GM19463 (cell line): ENCODE measurements around the gene UTP14A.

Experiments used
- ATAC-seq: cut with Tn5 transposase; IDR thresholded peaks from one replicate; pipeline ENCODE4 v1.9.1; 2021; ENCODE audit warnings: mild to moderate bottlenecking, moderate library complexity; ENCODE audit not compliant: unreplicated experiment

UTP14A gene

DNA sequence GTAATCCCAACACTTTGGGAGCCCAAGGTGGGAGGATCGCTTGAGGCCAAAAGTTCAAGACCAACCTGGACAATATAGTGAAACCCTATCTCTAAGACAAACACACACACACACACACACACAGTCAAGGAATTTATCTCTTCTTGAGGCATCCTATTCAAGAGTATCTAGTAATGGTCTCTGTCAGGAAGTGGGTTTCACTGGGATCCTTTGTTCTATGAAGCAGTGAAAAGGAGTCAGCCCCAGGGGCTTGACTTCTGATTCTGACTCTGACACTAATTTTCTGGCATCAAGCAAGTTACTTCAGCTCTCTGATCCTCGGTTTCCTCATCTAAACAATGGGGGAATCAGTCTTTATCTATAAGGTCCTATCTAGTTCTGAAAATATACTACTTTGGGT, 34.8 kb downstream of the UTP14A start:
- ATAC-seq = no peak

DNA sequence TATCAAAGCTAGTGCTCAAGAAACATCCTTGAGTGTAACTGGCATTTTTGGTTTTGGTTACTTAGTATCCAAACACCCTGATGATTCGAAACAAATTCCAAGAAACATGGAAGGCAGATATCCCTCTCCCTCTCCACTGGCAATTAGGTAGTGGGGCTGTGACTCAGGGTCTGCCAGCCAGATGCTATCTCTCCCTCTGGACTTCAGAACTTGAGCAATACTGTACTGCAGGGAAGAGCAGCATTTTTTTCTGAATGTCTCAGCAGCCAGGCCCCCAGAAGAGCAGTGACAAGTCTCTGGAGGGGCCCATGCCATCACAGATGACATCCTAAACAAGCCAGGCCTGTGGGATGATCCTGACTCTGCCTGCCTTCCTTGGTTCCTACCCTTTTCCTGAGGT, 39.2 kb downstream of the UTP14A start:
- ATAC-seq = no peak

GRCh38 chrX:129953334-129953648, 47.3 kb downstream of the UTP14A start:
- no peak for ATAC-seq

DNA sequence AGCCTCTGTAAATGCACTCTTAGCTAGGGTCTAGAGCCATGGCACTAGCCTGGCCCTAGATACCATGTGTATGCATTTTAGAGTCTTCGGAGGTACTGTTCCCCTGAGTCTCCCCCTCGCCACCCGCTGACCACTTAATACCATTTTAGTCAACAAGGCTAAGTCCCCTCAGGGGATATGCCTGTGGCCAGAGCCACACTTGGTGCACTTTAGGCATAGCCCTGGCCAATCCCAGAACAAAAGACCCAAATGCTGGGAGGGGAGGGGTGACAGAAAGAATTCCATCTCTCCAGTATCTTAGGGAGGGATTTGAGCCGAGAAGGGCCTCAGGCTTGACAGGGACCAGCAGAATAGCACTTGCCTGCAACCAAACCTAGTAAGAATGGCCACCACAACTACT, 47.9 kb downstream of the UTP14A start:
- ATAC-seq = no peak

GRCh38 chrX:129954804-129955203, 48.8 kb downstream of the UTP14A start:
- no peak for ATAC-seq

- no peak for ATAC-seq
Observed at GRCh38 chrX:129955682-129956081, 49.7 kb downstream of the UTP14A start.

- ATAC-seq = no peak
Observed at GRCh38 chrX:129956145-129956544, 50.2 kb downstream of the UTP14A start.

- no peak for ATAC-seq
Observed at GRCh38 chrX:129956765-129957164, 50.8 kb downstream of the UTP14A start.

- ATAC-seq = peak; percentile 63
Observed at GRCh38 chrX:129957241-129958082, 51.5 kb downstream of the UTP14A start.

DNA sequence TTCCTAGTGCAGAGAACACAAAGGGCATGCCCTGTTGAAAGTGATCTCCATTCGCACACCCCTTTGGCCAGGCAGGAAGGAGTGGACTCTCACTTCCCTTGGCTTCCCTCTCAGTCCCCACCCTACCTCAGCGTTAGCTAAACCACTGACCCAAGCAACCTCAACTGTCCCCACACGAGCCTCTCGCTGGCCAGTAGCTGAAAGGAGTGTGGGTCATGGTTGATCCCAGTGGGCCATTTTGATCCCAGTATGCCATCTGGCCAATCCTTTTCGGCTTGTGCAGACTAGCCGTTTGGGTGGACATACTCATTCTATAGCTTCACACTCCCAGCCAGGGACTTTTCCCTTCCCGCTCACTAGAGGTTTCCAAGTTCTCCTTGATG, 52.1 kb downstream of the UTP14A start:
- ATAC-seq = no peak

- ATAC-seq = no peak
Observed at GRCh38 chrX:129958814-129959492, 53.0 kb downstream of the UTP14A start.

DNA sequence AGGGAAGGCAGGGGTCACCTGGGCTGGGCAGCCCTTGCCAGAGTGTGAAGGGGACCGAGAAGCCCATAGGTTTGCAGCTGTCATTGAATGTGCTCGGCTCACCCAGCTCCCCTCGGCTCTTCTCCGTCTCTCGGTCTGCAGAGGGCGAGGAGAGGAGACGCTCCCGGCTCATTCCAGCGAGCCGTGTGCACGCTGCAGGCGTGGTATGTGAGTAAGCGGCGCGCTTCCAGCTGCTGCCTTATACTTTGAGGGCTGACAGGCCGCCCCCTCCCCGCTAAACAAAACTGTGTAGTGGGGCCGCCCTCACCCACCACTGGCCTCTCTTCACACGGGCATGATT, 53.5 kb downstream of the UTP14A start:
- no peak for ATAC-seq

DNA sequence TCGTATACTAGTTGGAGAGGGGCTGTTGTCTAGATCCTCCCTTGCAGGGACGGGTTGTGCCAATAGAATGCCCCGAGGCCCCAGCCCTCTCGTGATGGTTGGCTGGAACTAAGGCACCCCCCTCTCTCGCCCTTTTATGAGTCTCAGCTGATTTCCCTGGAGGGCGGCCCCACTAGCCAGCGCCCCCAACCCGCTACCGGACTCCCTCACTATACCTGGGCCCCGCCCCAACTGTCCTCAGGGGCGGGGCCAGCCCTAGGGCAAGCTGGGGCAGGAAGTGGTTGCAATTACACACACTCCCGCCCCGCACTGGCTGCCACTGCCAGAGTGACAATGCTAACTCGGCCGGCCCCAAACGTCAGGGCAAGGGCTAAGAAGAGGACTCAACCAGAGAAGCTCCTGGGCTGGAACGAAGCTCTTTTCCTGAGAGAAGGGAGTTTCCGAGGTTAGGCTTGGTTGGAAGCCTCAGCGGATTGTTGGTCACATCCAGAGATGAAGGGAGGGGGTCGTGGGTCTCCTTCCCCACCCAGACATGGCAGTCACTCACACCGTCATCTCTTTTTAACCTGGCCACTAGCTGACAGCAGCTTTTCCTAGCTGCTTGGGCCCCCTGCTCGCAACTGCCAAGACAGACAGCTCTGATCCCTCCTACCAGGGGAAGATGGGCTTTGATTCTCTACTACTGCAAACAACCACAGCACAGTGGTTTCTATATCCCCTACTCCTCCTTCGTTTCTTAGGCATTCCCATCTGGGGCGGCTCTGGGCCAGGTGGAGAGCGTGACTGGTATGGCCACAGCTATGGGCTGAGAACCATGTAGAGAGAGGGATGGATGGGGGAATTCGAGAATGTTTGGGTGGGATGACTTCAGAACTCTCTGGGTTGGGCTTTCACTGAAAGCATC, 55.5 kb downstream of the UTP14A start:
- peak; percentile 91 for ATAC-seq

DNA sequence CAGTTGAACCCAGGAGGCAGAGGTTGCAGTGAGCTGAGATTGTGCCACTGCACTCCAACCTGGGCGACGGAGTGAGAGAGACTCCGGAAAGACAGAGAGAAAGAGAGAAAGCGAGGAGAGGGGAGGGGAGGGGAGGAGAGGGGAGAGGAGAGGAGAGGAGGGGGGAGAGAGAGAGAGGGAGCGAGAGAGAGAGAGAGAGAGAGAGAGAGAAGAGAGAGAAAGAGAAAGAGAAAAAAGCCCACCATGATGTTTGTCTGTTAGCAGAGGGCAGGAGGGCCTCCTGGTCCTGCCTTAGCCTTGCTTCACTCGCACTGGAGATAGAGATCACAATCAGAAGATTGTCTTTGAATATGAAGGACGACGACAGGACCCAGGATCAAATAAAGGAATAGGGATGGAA, 57.8 kb downstream of the UTP14A start:
- ATAC-seq = no peak

GRCh38 chrX:129965166-129965565, 59.2 kb downstream of the UTP14A start:
- no peak for ATAC-seq

- ATAC-seq = no peak
Observed at GRCh38 chrX:129968968-129969367, 63.0 kb downstream of the UTP14A start.

DNA sequence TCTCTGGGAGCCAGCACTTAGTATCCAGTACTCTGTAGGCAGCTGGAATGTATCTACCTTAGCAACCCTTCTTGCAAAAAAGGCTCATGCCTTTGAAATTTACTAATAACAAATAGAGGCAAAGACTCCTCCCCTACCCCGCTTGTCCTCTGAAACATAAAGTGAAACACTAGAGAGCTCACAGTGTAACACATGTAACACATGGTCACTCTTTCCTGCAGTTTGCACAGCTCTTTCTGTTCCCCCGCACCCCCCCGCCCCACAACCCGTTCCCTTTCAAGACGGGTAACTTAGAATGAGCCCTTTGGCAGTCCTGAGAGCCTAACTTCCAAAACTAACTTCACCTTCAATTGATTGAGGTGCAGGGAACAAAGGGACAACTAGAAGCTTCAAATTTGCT, 70.5 kb downstream of the UTP14A start:
- no peak for ATAC-seq
